Transverse colon (tissue), 4 donors: ENCODE results near the gene ITGA8.

Experiments used
- CTCF ChIP-seq, 5 experiments: fragments of 200-600 bp in 3 of 5; fragments of 450-650 bp in 2 of 5; sonication (generic) in 3 of 5; IDR thresholded peaks; 1 replicate in 2 of 5; 2 replicates in 3 of 5; pipeline ENCODE4 v1.5.1; 2016 to 2017; ENCODE audit warnings: antibody characterized with exemption in 5 of 5, inconsistent platforms in 3 of 5, mild to moderate bottlenecking in 2 of 5, moderate library complexity in 1 of 5
- POLR2A ChIP-seq: fragments of 450-650 bp; IDR thresholded peaks from one replicate; pipeline ENCODE4 v1.6.1; 2016; ENCODE audit warnings: antibody characterized with exemption, mild to moderate bottlenecking, moderate library complexity
- POLR2AphosphoS5 ChIP-seq, 3 donors: sonication (generic); formaldehyde crosslinking; IDR thresholded peaks; one replicate each; pipeline ENCODE4 v1.6.1; 2016; ENCODE audit warnings: antibody characterized with exemption in 3 of 3

GRCh38 chr10:15642095-15642494 is 77.6 kb downstream of the ITGA8 start:
- TF ChIP-seq CTCF (IDR thresholded peaks at IDR 0.05) (no peak), POLR2AphosphoS5 (IDR thresholded peaks at IDR 0.05) (no peak), POLR2A (no peak)
